Testis (tissue), 2 donors: Measurements from ENCODE around the gene PSME2.

Experiments
- POLR2A ChIP-seq: fragments of 450-650 bp; IDR thresholded peaks from one replicate; pipeline ENCODE4 v1.6.1; 2017; ENCODE audit warnings: antibody characterized with exemption, mild to moderate bottlenecking, moderate library complexity
- TF ChIP-seq, protein P1 (sequence below), 3 experiments: fragments of 450-650 bp in 2 of 3; fragments of 200-600 bp in 1 of 3; sonication (generic) in 1 of 3; IDR thresholded peaks; one replicate each; pipeline ENCODE4 v1.5.1; 2016 to 2019; ENCODE audit warnings: antibody characterized with exemption in 3 of 3, mild to moderate bottlenecking in 2 of 3, moderate library complexity in 1 of 3

DNA sequence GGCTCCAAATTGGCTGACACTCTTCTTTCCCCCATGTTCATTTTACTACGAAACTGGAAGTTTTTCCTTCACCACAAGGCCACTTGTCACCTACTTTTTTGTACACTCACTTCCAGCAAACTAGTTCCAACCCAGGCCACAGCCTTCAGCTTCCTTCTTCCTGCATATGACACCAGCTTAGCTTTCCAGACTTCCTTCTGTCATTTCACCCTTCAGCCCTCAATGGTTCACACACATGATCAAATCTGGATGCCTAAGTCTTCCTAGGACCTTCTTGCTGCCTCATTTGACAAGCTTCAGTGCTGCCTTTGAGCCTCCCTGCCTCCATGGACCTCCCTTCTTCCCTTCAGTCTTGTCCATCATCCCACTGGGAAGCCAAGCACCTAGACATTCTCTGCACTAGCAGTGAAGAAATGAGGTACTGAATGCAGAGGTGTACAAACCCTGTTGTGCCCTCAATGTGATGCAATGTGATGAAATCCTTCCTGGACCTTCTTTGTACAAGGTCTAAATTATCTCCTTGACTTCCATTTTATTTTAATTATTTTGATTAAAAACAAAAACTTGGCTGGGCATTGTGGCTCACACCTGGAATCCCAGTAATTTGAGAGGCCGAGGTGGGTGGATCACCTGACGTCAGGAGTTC lies 21.2 kb upstream of the PSME2 start:
- TF ChIP-seq POLR2A: no peak
- TF ChIP-seq, protein P1, sequence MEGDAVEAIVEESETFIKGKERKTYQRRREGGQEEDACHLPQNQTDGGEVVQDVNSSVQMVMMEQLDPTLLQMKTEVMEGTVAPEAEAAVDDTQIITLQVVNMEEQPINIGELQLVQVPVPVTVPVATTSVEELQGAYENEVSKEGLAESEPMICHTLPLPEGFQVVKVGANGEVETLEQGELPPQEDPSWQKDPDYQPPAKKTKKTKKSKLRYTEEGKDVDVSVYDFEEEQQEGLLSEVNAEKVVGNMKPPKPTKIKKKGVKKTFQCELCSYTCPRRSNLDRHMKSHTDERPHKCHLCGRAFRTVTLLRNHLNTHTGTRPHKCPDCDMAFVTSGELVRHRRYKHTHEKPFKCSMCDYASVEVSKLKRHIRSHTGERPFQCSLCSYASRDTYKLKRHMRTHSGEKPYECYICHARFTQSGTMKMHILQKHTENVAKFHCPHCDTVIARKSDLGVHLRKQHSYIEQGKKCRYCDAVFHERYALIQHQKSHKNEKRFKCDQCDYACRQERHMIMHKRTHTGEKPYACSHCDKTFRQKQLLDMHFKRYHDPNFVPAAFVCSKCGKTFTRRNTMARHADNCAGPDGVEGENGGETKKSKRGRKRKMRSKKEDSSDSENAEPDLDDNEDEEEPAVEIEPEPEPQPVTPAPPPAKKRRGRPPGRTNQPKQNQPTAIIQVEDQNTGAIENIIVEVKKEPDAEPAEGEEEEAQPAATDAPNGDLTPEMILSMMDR (IDR thresholded peaks at IDR 0.05): no peak
